Keratinocyte (primary cell): Measurements from ENCODE around the gene CDH12. TPM values are rescaled to one million over a fixed set of nuclear protein-coding genes. Genes with fewer than 3 reads are reported as not detected.

ENCODE experiments used
- DNase-seq: peaks from one replicate; pipeline ENCODE4 v3.0.0-alpha.2; 2011; ENCODE audit warnings: low read depth, missing footprints, low spot score
- FAIRE-seq: peaks from 2 replicates; lab custom pipeline; 2011; peaks lifted over from hg19 to GRCh38; lab: Jason Lieb, UNC
- H2AFZ ChIP-seq: 2 replicates; pipeline ENCODE4 v1.6.0; 2012; ENCODE audit warnings: low read length, control low read depth, inconsistent platforms; ENCODE audit not compliant: control insufficient read depth
- H3K27ac ChIP-seq: 2 replicates; pipeline ENCODE4 v1.5.1; 2011; ENCODE audit warnings: low read length; ENCODE audit not compliant: control insufficient read depth, insufficient read depth
- H3K27me3 ChIP-seq: 3 replicates; pipeline ENCODE4 v1.6.0; 2011; ENCODE audit warnings: low read length; ENCODE audit not compliant: control insufficient read depth, insufficient read depth; ENCODE audit errors: extremely low read depth
- H3K36me3 ChIP-seq, 2 experiments: 2 replicates in 1 of 2; 3 replicates in 1 of 2; pipeline ENCODE4 v1.5.1; 2011; ENCODE audit warnings: low read length in 2 of 2, mild to moderate bottlenecking in 1 of 2; ENCODE audit not compliant: control insufficient read depth in 2 of 2, insufficient read depth in 2 of 2; ENCODE audit errors: extremely low read depth in 1 of 2
- H3K4me1 ChIP-seq: 3 replicates; pipeline ENCODE4 v1.5.1; 2011; ENCODE audit warnings: low read length; ENCODE audit not compliant: control insufficient read depth, insufficient read depth; ENCODE audit errors: extremely low read depth
- H3K4me2 ChIP-seq: 3 replicates; pipeline ENCODE4 v1.6.0; 2011; ENCODE audit warnings: low read depth, low read length; ENCODE audit not compliant: control insufficient read depth, insufficient read depth; ENCODE audit errors: extremely low read depth
- H3K4me3 ChIP-seq, 3 experiments: fragments of 200-600 bp in 1 of 3; sonication (generic) in 1 of 3; 2 replicates in 2 of 3; 3 replicates in 1 of 3; pipeline ENCODE4 v1.5.1; 2011 to 2016; ENCODE audit warnings: low read length in 3 of 3, mild to moderate bottlenecking in 3 of 3, control low read depth in 2 of 3, inconsistent platforms in 1 of 3, low read depth in 1 of 3, mixed read lengths in 1 of 3, mixed run types in 1 of 3, moderate library complexity in 1 of 3; ENCODE audit not compliant: control insufficient read depth in 2 of 3, insufficient read depth in 2 of 3; ENCODE audit errors: extremely low read depth in 1 of 3
- H3K79me2 ChIP-seq: 2 replicates; pipeline ENCODE4 v1.6.0; 2012; ENCODE audit warnings: low read length; ENCODE audit not compliant: control insufficient read depth, insufficient read depth
- H3K9ac ChIP-seq: 3 replicates; pipeline ENCODE4 v1.6.0; 2011; ENCODE audit warnings: low read length; ENCODE audit not compliant: control insufficient read depth, insufficient read depth; ENCODE audit errors: extremely low read depth
- H3K9me1 ChIP-seq: 3 replicates; pipeline ENCODE4 v1.6.0; 2011; ENCODE audit warnings: low read length; ENCODE audit not compliant: control insufficient read depth, insufficient read depth; ENCODE audit errors: extremely low read depth
- H3K9me3 ChIP-seq: 2 replicates; pipeline ENCODE4 v1.5.1; 2012; ENCODE audit warnings: low read depth, low read length; ENCODE audit not compliant: control insufficient read depth
- H4K20me1 ChIP-seq: 3 replicates; pipeline ENCODE4 v1.6.0; 2011; ENCODE audit warnings: low read length; ENCODE audit not compliant: control insufficient read depth, insufficient read depth; ENCODE audit errors: extremely low read depth
- CTCF ChIP-seq, 3 experiments: IDR thresholded peaks in 1 of 3; conservative IDR thresholded peaks in 1 of 3; optimal IDR thresholded peaks in 1 of 3; 2 replicates in 2 of 3; 3 replicates in 1 of 3; pipeline versions ENCODE3 to v1.5.1; 2011; ENCODE audit warnings: low read length in 3 of 3, mild to moderate bottlenecking in 3 of 3, moderate library complexity in 2 of 3, control low read depth in 1 of 3, inconsistent platforms in 1 of 3; ENCODE audit not compliant: insufficient read depth in 2 of 3; ENCODE audit errors: extremely low read depth in 1 of 3
- EZH2 ChIP-seq: IDR thresholded peaks from one replicate; pipeline ENCODE4 v1.6.1; 2012; ENCODE audit warnings: inconsistent platforms, mild to moderate bottlenecking, low read length, moderate library complexity
- dilution Hi-C: fragments of 300-500 bp; cut with MboI; formaldehyde crosslinking; loops from one replicate; pipeline ENCODE4 v1.7.0; 2020; ENCODE audit warnings: low sequenced_read_pairs; ENCODE audit not compliant: extremely low pct_ligation_motif_present
- polyA plus RNA-seq, 5 experiments: library from polyadenylated mRNA; depleted of rRNA in 3 of 5; stranded (reverse) in 3 of 5; stranded (forward) in 1 of 5; unstranded in 1 of 5; fragments of >200 nt; gene quantifications; 1 replicate in 1 of 5; 2 replicates in 3 of 5; 3 replicates in 1 of 5; pipeline versions ENCODE4 v1.2.1 to v1.2.3, GENCODE V29; 2011 to 2012; ENCODE audit warnings: missing spikeins in 2 of 5, low read depth in 1 of 5, low replicate concordance in 1 of 5

The CDH12 gene
- polyA plus RNA-seq, 1 donor (not counting 4 experiments of a cell fraction or from before 2014, with no cell fraction given): not detected

- Histone ChIP-seq H4K20me1 (no peaks in the 10 kb centered on the region), H2AFZ (no peak overlapping the region), H3K4me2 (no peak overlapping the region), H3K9me1 (no peaks in the 10 kb centered on the region), H3K27ac (no peak overlapping the region), H3K4me3 (no peak overlapping the region), H3K27me3 (no peaks in the 10 kb centered on the region), H3K4me1 (no peaks in the 10 kb centered on the region), H3K9me3 (no peaks in the 10 kb centered on the region), H3K9ac (no peak overlapping the region), H3K36me3 (no peaks in the 10 kb centered on the region), H3K79me2 (no peaks in the 10 kb centered on the region)
- DNase-seq: no peak
- no peak for TF ChIP-seq CTCF (optimal IDR thresholded peaks at IDR 0.05 in 1 of 3, IDR thresholded peaks at IDR 0.05 in 1 of 3, conservative IDR thresholded peaks at IDR 0.05 in 1 of 3; ENCODE audit: extremely low read depth in 1 of 3, insufficient read depth in 2 of 3, low read length in 3 of 3)
- TF ChIP-seq EZH2: no peak
- dilution Hi-C loops: no loop called here
- FAIRE-seq: no peak
Measured at GRCh38 chr5:22044229-22044628, 808.9 kb downstream of the CDH12 start.

GRCh38 chr5:22036061-22036460 is 817.1 kb downstream of the CDH12 start:
- H3K36me3 ChIP-seq: no peaks in the 10 kb centered on the region
- no peak overlapping the region for H3K4me3 ChIP-seq
- H3K27ac ChIP-seq: no peak overlapping the region
- H3K4me2 ChIP-seq: no peak overlapping the region
- H3K4me1 ChIP-seq: no peaks in the 10 kb centered on the region
- H3K9me3 ChIP-seq: no peaks in the 10 kb centered on the region
- no peak overlapping the region for H3K9ac ChIP-seq
- TF ChIP-seq CTCF (optimal IDR thresholded peaks at IDR 0.05 in 1 of 3, IDR thresholded peaks at IDR 0.05 in 1 of 3, conservative IDR thresholded peaks at IDR 0.05 in 1 of 3; ENCODE audit: extremely low read depth in 1 of 3, insufficient read depth in 2 of 3, low read length in 3 of 3): no peak
- TF ChIP-seq EZH2: no peak
- dilution Hi-C loops: no loop called here
- FAIRE-seq: no peak
- H3K27me3 ChIP-seq: no peaks in the 10 kb centered on the region
- no peaks in the 10 kb centered on the region for H3K9me1 ChIP-seq
- no peaks in the 10 kb centered on the region for H4K20me1 ChIP-seq
- no peaks in the 10 kb centered on the region for H3K79me2 ChIP-seq
- H2AFZ ChIP-seq: no peak overlapping the region
- DNase-seq: no peak
